Brain microvascular endothelial cell (primary cell): ENCODE results near the gene BCOR.

Experiments
- DNase-seq: peaks from one replicate; pipeline ENCODE4 v3.0.0-alpha.2; 2020
- H3K27ac ChIP-seq: fragments of 250-450 bp; sonication (Bioruptor Pico); 2 replicates; pipeline ENCODE4 v1.5.1; 2020; ENCODE audit warnings: mild to moderate bottlenecking, moderate library complexity
- H3K27me3 ChIP-seq: fragments of 250-450 bp; sonication (Bioruptor Pico); replicated peaks from 2 replicates; pipeline ENCODE4 v1.5.1; 2020; ENCODE audit warnings: mild to moderate bottlenecking
- H3K36me3 ChIP-seq: fragments of 250-450 bp; sonication (Bioruptor Pico); replicated peaks from 2 replicates; pipeline ENCODE4 v1.5.1; 2020; ENCODE audit warnings: mild to moderate bottlenecking
- H3K4me3 ChIP-seq: 2 replicates; pipeline ENCODE4 v1.5.1; 2011; ENCODE audit warnings: low read depth, mild to moderate bottlenecking, control low read depth, low read length, moderate library complexity
- in situ Hi-C: cut with HindIII; loops from 2 replicates; pipeline ENCODE4 v1.10.0; 2017; ENCODE audit warnings: low sequenced_read_pairs, low pct_ligation_motif_present
- TF ChIP-seq, protein P1 (sequence below): IDR thresholded peaks from 2 replicates; pipeline ENCODE4 v1.5.1; 2011; ENCODE audit warnings: low read depth, mild to moderate bottlenecking, moderate library complexity, low read length, control low read depth, inconsistent platforms; ENCODE audit errors: missing control alignments

The BCOR gene

DNA sequence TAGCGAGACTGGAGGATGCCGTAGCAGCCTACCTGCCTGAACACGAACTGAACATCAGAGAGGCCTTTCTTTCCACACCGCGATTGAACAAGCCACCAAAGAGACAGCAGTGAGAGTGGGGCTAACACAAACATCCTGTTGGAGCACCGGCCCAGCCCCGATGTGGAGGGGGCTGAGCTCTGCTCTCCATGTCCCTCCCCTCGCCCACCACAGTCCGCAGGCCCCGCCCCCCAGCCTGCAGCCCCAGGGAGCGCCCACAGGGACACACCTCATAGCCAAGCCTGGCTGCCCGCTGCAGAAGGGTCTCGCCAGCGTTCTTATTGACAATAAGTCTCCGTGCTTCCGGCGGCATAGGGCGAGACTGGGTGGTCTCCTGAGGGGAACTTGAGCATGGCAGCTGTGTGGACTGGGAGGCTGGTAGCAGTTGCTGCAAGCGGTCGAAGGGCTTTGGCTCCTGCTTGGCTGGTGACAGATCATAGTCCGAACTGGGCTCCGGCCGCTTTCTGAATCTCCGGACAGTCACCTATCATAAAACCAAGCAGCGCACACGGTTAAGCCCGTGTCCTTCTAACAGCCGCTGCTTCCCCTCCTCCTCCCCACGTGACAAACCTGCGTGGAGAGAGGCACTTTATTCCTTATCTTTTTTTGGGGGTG is 35.8 kb downstream of the BCOR start:
- Histone ChIP-seq H3K36me3 (no peaks in the 10 kb centered on the region), H3K27me3 (no peaks in the 10 kb centered on the region), H3K27ac (no peak overlapping the region), H3K4me3 (no peak overlapping the region)
- no peak for DNase-seq
- in situ Hi-C loops = no loop called here
- TF ChIP-seq, protein P1, sequence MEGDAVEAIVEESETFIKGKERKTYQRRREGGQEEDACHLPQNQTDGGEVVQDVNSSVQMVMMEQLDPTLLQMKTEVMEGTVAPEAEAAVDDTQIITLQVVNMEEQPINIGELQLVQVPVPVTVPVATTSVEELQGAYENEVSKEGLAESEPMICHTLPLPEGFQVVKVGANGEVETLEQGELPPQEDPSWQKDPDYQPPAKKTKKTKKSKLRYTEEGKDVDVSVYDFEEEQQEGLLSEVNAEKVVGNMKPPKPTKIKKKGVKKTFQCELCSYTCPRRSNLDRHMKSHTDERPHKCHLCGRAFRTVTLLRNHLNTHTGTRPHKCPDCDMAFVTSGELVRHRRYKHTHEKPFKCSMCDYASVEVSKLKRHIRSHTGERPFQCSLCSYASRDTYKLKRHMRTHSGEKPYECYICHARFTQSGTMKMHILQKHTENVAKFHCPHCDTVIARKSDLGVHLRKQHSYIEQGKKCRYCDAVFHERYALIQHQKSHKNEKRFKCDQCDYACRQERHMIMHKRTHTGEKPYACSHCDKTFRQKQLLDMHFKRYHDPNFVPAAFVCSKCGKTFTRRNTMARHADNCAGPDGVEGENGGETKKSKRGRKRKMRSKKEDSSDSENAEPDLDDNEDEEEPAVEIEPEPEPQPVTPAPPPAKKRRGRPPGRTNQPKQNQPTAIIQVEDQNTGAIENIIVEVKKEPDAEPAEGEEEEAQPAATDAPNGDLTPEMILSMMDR = no peak

DNA sequence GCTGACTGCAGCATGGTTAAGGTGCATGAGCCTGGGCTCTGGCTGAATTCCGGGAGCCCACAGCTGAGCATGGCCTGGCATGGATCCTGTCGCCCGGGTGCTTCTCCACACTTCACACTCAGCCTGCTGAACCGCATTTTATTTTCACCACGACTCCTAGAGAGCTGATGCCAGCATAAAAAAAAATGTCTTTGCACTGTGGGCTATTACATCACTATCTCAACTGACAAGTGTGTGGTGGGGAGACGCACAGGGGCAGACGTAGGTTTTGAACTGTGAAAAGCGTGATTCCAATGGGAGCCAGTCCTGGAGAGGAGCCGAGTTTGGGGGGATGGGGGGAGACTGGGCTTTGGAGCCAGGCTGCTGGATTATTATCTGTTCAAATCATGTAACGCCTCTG is 36.8 kb downstream of the BCOR start:
- TF ChIP-seq, protein P1 = no peak
- Histone ChIP-seq H3K27ac (no peak overlapping the region), H3K27me3 (no peaks in the 10 kb centered on the region), H3K4me3 (no peak overlapping the region), H3K36me3 (no peaks in the 10 kb centered on the region)
- DNase-seq = no peak
- in situ Hi-C loops = no loop called here

DNA sequence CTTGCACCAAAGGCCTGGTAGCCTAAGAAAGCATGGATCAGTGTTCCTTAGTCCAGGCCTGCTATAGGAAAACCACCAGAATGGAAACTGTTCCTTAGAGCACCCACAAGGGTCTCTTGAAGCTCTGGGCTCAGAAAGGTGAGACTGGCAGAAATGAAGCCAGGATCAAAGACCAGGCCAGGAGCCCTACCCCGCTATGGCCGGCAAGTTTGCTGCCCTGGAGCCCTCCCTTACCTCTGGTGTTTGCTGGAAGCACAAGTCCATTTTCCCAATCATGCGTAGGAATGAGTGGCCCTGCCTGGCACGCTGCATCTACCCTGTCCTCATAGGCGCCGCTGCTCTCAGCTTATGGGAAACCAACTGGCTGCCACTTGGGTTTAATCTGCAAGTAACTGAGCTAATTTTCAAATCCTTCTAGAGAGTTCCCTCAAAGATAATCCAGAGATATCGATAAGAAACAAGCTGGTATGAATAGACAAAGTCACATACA is 37.4 kb downstream of the BCOR start:
- in situ Hi-C loops = no loop called here
- H3K4me3 ChIP-seq = no peak overlapping the region
- DNase-seq = no peak
- H3K36me3 ChIP-seq = no peaks in the 10 kb centered on the region
- no peak overlapping the region for H3K27ac ChIP-seq
- TF ChIP-seq, protein P1 = no peak
- H3K27me3 ChIP-seq = no peaks in the 10 kb centered on the region

DNA sequence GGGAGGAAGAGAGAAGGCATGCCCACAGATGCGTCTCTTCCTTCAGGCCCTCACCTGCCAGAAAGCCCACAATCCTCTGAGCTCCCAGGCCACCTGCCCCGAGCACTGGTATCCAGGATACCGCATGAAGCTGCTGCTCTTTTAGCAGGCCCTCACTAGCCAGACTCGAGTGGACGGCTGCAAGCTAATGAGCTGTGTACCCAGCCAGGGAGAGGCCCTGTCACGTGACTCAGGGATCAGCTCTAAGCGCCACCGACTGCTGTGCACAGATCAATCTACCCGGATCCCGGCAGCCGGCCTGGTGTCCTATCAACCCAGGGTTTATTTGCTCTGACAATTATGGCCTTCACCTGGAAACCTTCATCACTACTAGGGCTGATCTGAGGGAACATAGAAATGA is 39.0 kb downstream of the BCOR start:
- TF ChIP-seq, protein P1 = no peak
- no peak overlapping the region for H3K4me3 ChIP-seq
- no peak overlapping the region for H3K27ac ChIP-seq
- in situ Hi-C loops = no loop called here
- no peak for DNase-seq
- no peaks in the 10 kb centered on the region for H3K27me3 ChIP-seq
- no peaks in the 10 kb centered on the region for H3K36me3 ChIP-seq

DNA sequence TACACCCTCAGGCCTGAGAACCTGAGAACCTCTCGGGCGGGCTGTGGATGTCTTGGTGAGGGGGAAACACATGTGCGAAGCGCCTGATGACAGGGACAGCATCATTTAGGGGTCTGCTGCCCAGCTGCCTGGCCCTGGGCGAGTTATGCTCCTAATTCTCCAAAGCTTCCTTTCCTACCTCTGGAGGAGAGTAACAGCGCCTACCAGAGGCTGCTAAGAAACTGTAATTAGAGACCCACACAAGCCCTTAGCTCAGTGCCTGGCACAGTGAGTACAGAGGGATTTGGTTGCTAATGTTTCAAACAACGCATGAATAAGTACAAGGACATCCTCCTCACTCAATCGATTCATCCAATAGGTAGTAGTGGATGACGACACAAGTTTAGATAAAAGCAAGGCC is 40.4 kb downstream of the BCOR start:
- TF ChIP-seq, protein P1 = peak; percentile 13
- Histone ChIP-seq H3K27me3 (no peaks in the 10 kb centered on the region), H3K27ac (no peak overlapping the region), H3K4me3 (no peak overlapping the region), H3K36me3 (peaks cover 11% of the 10 kb centered on the region)
- DNase-seq = no peak
- in situ Hi-C loops = no loop called here

DNA sequence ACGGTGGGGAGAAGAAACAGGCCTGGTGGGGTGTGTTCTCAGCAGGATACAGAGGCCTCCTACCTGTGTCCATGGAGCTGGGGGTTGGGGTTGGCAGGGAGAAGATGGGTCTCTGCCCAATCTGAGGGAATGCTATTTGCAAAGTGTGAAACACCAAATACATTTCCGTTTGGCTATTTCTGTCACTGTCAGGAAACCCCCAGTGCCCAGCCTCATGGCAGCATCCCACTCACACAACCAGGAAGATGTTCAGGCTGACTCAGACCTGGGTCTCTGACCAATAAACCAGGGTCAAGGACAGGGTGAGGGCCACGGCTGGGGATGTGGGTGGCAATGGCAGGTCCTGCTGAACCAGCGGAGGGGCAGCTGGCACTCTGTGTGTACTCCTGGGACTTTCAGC is 41.3 kb downstream of the BCOR start:
- in situ Hi-C loops = no loop called here
- no peak for DNase-seq
- Histone ChIP-seq H3K27ac (no peak overlapping the region), H3K4me3 (no peak overlapping the region), H3K27me3 (no peaks in the 10 kb centered on the region), H3K36me3 (peaks cover 15% of the 10 kb centered on the region)
- TF ChIP-seq, protein P1 = no peak
